Stomach (tissue), 4 donors: ENCODE data around the gene SH3BGR.

Source experiments
- POLR2AphosphoS5 ChIP-seq, 3 donors: sonication (generic); formaldehyde crosslinking; IDR thresholded peaks; one replicate each; pipeline ENCODE4 v1.6.1; 2016; ENCODE audit warnings: antibody characterized with exemption in 3 of 3
- TF ChIP-seq, protein P1 (sequence below), 7 experiments: fragments of 450-650 bp in 4 of 7; fragments of 200-600 bp in 3 of 7; sonication (generic) in 3 of 7; IDR thresholded peaks; one replicate each; pipeline ENCODE4 v1.5.1; 2016 to 2019; ENCODE audit warnings: antibody characterized with exemption in 7 of 7, control low read depth in 2 of 7, mild to moderate bottlenecking in 1 of 7

DNA sequence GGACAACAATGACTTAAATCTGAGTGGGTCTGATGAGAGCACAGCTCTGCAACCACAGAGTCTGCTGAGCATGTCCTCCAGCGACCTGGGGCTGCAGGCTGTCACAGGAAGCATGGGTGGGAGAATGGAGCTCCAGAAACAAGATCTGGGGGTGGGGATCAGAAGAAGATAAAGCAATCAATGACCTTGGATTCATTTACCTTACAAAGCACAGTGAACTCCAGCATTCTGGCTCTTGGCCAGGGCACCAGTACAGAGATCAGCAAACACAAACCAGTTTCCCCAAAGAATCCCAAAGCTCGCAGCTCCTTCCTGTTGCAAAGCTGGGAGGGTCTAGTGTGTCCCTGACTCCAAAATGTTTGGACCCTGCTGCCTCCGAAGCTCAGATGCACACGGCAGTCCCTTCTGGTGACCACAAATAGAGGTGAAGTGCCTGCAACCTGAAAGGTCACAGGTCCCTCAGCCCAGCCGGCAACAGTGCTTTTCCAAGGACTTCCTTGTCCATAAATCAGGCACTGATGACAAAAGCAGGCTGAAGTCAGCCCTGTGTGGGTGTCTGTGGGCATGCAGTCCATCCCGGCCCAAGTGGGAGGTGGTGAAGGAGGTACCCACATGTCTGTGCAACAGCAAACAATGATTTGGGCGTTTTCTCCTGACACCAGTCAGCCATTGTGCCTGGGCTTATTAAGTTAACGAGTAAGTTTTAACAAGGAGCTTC lies 76.1 kb downstream of the SH3BGR start:
- TF ChIP-seq, protein P1, sequence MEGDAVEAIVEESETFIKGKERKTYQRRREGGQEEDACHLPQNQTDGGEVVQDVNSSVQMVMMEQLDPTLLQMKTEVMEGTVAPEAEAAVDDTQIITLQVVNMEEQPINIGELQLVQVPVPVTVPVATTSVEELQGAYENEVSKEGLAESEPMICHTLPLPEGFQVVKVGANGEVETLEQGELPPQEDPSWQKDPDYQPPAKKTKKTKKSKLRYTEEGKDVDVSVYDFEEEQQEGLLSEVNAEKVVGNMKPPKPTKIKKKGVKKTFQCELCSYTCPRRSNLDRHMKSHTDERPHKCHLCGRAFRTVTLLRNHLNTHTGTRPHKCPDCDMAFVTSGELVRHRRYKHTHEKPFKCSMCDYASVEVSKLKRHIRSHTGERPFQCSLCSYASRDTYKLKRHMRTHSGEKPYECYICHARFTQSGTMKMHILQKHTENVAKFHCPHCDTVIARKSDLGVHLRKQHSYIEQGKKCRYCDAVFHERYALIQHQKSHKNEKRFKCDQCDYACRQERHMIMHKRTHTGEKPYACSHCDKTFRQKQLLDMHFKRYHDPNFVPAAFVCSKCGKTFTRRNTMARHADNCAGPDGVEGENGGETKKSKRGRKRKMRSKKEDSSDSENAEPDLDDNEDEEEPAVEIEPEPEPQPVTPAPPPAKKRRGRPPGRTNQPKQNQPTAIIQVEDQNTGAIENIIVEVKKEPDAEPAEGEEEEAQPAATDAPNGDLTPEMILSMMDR (IDR thresholded peaks at IDR 0.05) = no peak
- TF ChIP-seq POLR2AphosphoS5 (IDR thresholded peaks at IDR 0.05) = no peak
